Thymus (tissue), 11 donors: ENCODE results near the gene DGKG. TPM values are rescaled to one million over a fixed set of nuclear protein-coding genes. Genes with fewer than 3 reads are reported as not detected.
A peak's percentile ranks its signal among the peaks of the same experiment; 100 is the strongest.

Source experiments
- DNase-seq, 9 donors: peaks; one replicate each; pipeline ENCODE4 v3.0.0-alpha.2; 2013; ENCODE audit warnings: low spot score in 9 of 9, low read depth in 6 of 9, missing footprints in 1 of 9
- H3K27ac ChIP-seq, 2 donors: one replicate each; pipeline ENCODE4 v1.5.1; 2013; ENCODE audit warnings: control low read depth in 1 of 2, low read depth in 1 of 2, low read length in 1 of 2, mild to moderate bottlenecking in 1 of 2, moderate library complexity in 1 of 2
- H3K27me3 ChIP-seq, 2 donors: one replicate each; pipeline ENCODE4 v1.5.1; 2013; ENCODE audit warnings: low read length in 1 of 2; ENCODE audit not compliant: control insufficient read depth in 2 of 2, insufficient read depth in 1 of 2
- H3K36me3 ChIP-seq, 2 donors: one replicate each; pipeline ENCODE4 v1.5.1; 2013; ENCODE audit warnings: low read length in 1 of 2, mild to moderate bottlenecking in 1 of 2, moderate library complexity in 1 of 2; ENCODE audit not compliant: control insufficient read depth in 2 of 2, insufficient read depth in 2 of 2
- H3K4me1 ChIP-seq, 2 donors: one replicate each; pipeline ENCODE4 v1.5.1; 2013; ENCODE audit warnings: low read length in 2 of 2; ENCODE audit not compliant: control insufficient read depth in 2 of 2, insufficient read depth in 2 of 2
- H3K4me3 ChIP-seq, 2 donors: one replicate each; pipeline ENCODE4 v1.5.1; 2013; ENCODE audit warnings: low read length in 2 of 2, control low read depth in 1 of 2, mild to moderate bottlenecking in 1 of 2
- H3K9me3 ChIP-seq, 2 donors: one replicate each; pipeline ENCODE4 v1.5.1; 2013; ENCODE audit warnings: low read length in 1 of 2, mild to moderate bottlenecking in 1 of 2; ENCODE audit not compliant: control insufficient read depth in 2 of 2, insufficient read depth in 1 of 2
- WGBS: extraction: QIAGEN DNeasy Blood & Tissue Kit; methylation state at CpG from one replicate; pipeline ENCODE4 v1.1.7; 2013; 5-methylcytosine and 5-hydroxymethylcytosine counted together
- polyA plus RNA-seq: library from polyadenylated mRNA; stranded (reverse); fragments of 200-250 nt; gene quantifications from one replicate; pipeline ENCODE4 v1.2.3, GENCODE V29; 2013
- total RNA-seq: library from RNA; stranded (reverse); fragments of 120-200 nt; gene quantifications from one replicate; pipeline ENCODE4 v1.2.4, GENCODE V29; 2013
- donor health status: healthy.

The DGKG gene
- total and polyA plus RNA-seq, 2 donors = 1.1 to 1.6 TPM

DNA sequence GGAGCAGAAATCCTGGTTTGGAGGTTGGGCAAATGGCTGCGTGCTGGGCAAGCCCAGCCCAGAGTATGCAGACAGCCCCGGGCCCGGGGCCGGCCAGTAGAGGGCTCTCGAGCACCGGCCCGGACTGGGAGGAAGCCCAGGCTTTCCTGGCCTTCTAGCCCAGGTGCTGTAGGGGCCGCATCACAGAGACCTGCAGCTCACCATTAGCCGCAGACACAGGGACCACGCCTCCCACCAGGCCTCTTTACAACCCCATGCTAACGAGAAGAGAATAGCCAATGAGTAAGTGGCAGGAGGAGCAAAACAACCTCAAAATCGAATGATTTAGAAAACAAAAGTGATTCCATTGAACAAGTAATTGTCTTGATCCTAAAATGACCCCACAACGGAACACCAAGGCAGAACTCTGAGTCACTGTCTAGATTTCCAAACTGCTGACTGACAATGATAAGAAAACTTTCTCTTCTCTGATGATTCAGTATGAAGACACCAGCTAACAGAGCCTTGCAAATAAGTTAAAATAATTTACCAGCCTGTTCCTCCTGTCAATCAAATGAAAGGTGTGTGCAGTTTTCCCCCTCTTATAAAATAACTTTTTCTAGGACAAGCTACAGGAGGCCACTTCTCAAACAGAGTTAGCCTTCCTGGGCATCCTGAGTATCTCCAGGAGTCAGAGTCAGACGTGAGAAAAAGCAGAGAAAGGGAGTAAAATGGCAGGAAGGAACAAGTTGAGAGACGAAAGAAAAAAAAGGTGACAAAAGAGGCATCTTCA lies 102.2 kb downstream of the DGKG start:
- Histone ChIP-seq H3K9me3 (no peaks in the 10 kb centered on the region), H3K36me3 (no peaks in the 10 kb centered on the region), H3K4me1 (peaks cover 0 to 28% of the 10 kb centered on the region in 2 donors), H3K27ac (no peak overlapping the region), H3K4me3 (no peak overlapping the region), H3K27me3 (peaks cover 0 to 2% of the 10 kb centered on the region in 2 donors)
- DNase-seq = peak in 3 of 9 donors; percentile 54 to 67 (median 62)
- WGBS = 27% methylated on average over 15 of the region's 15 CpGs

DNA sequence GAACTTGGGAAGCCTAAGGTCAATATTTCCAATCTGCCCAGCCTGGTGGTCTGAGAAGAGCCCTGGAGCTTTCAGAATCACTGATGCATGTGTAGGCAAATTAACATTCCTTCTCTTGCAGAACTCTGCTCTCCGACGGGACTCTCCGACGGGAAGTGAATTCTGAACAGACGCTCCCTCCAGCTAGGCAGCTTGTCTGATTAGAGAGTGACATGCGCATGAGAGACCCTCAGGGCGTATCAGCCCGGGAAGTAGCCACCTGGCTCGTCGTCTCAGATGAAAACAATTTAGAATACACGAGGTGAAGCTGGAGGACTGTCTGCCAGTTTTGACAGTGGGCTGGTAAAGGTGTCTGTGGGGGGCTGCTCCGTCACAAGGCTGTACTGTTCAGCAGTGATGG lies 103.1 kb downstream of the DGKG start:
- H3K9me3 ChIP-seq = no peaks in the 10 kb centered on the region
- 80% methylated on average over 12 of the region's 12 CpGs for WGBS
- DNase-seq = no peak
- H3K36me3 ChIP-seq = no peaks in the 10 kb centered on the region
- H3K4me1 ChIP-seq = peaks cover 2 to 36% of the 10 kb centered on the region in 2 donors
- no peak overlapping the region for H3K4me3 ChIP-seq
- H3K27me3 ChIP-seq = peaks cover 0 to 2% of the 10 kb centered on the region in 2 donors
- no peak overlapping the region for H3K27ac ChIP-seq

- H3K9me3 ChIP-seq = no peaks in the 10 kb centered on the region
- H3K27me3 ChIP-seq = peaks cover 0 to 2% of the 10 kb centered on the region in 2 donors
- H3K4me3 ChIP-seq = no peak overlapping the region
- H3K27ac ChIP-seq = no peak overlapping the region
- no peak for DNase-seq
- H3K4me1 ChIP-seq = peaks cover 4 to 40% of the 10 kb centered on the region in 2 donors
- 80% methylated on average over 6 of the region's 6 CpGs for WGBS
- no peaks in the 10 kb centered on the region for H3K36me3 ChIP-seq
These were observed 104.2 kb downstream of the DGKG start for GRCh38 chr3:186257866-186258265.

DNA sequence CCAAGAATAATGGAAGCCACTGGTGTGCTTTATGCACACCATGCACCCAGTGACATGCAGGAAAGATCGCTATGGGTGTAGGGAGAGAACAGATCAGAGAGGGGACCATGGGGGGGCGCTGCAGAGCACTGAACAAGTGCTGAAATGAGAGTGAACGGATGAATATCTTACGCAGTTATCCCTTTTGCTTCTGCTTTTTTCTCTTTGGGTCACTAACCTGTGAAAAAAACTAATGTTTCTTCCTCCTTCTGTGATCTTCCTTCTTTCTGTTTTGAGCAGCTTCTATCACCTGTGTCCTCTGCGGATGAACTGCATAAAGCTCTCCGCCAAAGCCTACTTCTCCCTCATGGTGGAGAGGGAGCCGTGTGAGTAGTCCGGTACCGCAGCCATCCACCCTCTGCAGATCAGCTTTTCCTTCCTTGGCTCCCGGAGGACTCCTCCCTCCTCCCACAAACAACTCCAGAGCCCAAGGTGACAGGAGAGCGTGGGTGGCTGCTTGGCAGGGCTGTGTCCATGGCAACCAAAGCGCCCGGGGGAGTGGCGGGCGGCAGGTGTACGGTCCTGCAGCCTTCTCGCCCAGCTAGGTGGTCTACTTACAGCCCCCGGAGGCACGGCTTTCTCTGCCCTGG lies 106.2 kb downstream of the DGKG start:
- Histone ChIP-seq H3K4me1 (peaks cover 4 to 42% of the 10 kb centered on the region in 2 donors), H3K27me3 (peaks cover 0 to 2% of the 10 kb centered on the region in 2 donors), H3K9me3 (no peaks in the 10 kb centered on the region), H3K27ac (no peak overlapping the region), H3K4me3 (no peak overlapping the region), H3K36me3 (no peaks in the 10 kb centered on the region)
- 92% methylated on average over 19 of the region's 19 CpGs for WGBS
- DNase-seq = no peak

DNA sequence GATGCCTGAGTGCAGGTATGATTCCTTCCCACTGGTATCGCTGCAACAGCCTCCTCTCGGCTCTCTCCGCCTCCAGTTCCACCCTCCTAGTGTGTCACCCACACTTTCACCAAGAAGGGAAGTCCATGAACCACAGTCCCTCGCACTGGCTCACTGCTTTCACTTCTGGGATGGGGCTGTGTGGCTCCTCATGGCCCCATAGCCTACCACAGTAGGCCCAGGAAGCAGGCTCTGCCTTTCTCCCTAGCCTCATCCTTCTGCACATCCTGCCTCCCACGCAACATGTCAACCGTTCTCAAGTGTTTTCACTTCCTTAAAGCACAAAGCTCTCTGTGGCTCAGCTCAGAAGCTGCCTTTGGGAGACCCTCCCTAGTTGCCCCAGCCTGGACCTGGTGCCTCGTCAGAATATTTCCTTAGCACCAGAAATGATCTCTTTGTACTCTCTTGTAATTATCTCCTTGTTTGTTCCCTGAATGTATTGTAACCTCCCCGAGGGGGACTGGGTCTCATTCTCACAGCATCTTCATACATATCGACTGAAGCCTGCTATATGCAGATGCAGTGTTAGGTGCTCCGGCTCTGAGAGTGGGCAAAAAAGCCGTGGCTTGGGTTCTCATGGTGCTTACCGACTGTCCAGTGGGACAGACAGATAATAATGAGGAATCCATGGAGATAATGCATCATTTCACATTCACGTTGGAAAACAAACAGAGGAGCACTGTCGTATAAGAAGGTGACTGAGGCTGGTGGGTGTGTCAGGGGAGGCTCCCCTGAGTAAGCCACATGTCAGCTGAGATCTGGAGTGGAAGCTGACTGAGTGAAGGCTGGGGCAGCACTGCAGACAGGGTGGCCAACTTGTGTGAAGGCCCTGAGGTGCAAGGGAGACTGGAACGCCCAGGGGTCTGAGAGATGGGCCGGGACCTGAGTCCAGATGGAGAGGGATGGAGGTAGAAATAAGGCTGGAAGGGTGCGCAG lies 107.1 kb downstream of the DGKG start:
- peak overlapping the region in 1 of 2 donors; percentile 8 for H3K27ac ChIP-seq
- H3K4me1 ChIP-seq = peaks cover 4 to 42% of the 10 kb centered on the region in 2 donors
- DNase-seq = peak in 3 of 9 donors; percentile 37 to 72 (median 51)
- H3K36me3 ChIP-seq = no peaks in the 10 kb centered on the region
- 59% methylated on average over 17 of the region's 17 CpGs for WGBS
- H3K4me3 ChIP-seq = no peak overlapping the region
- H3K9me3 ChIP-seq = no peaks in the 10 kb centered on the region
- peaks cover 0 to 2% of the 10 kb centered on the region in 2 donors for H3K27me3 ChIP-seq

GRCh38 chr3:186251948-186252619 lies 110.0 kb downstream of the DGKG start:
- H3K27ac ChIP-seq = no peak overlapping the region
- H3K36me3 ChIP-seq = no peaks in the 10 kb centered on the region
- peaks cover 4 to 44% of the 10 kb centered on the region in 2 donors for H3K4me1 ChIP-seq
- DNase-seq = no peak
- WGBS = 90% methylated on average over 8 of the region's 8 CpGs
- H3K9me3 ChIP-seq = no peaks in the 10 kb centered on the region
- H3K27me3 ChIP-seq = no peaks in the 10 kb centered on the region
- H3K4me3 ChIP-seq = no peak overlapping the region

GRCh38 chr3:186248850-186249249 lies 113.2 kb downstream of the DGKG start:
- H3K27ac ChIP-seq = no peak overlapping the region
- H3K4me3 ChIP-seq = no peak overlapping the region
- DNase-seq = no peak
- H3K9me3 ChIP-seq = peaks cover 0 to 4% of the 10 kb centered on the region in 2 donors
- 97% methylated on average over 7 of the region's 7 CpGs for WGBS
- no peaks in the 10 kb centered on the region for H3K27me3 ChIP-seq
- H3K4me1 ChIP-seq = peaks cover 5 to 37% of the 10 kb centered on the region in 2 donors
- H3K36me3 ChIP-seq = no peaks in the 10 kb centered on the region
